Stimulated activated CD8-positive, alpha-beta memory T cell treated with anti-CD3 and anti-CD28 coated beads, Interleukin-15, amount 100 ng/mL, for 4 hours (primary cell): Measurements from ENCODE around the gene TRAPPC2L.

Experiments used
- DNase-seq, 2 donors: peaks; one replicate each; pipeline ENCODE4 v3.0.0-alpha.2; 2020; ENCODE audit warnings: low read depth in 2 of 2

The TRAPPC2L gene, protein sequence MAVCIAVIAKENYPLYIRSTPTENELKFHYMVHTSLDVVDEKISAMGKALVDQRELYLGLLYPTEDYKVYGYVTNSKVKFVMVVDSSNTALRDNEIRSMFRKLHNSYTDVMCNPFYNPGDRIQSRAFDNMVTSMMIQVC

DNA sequence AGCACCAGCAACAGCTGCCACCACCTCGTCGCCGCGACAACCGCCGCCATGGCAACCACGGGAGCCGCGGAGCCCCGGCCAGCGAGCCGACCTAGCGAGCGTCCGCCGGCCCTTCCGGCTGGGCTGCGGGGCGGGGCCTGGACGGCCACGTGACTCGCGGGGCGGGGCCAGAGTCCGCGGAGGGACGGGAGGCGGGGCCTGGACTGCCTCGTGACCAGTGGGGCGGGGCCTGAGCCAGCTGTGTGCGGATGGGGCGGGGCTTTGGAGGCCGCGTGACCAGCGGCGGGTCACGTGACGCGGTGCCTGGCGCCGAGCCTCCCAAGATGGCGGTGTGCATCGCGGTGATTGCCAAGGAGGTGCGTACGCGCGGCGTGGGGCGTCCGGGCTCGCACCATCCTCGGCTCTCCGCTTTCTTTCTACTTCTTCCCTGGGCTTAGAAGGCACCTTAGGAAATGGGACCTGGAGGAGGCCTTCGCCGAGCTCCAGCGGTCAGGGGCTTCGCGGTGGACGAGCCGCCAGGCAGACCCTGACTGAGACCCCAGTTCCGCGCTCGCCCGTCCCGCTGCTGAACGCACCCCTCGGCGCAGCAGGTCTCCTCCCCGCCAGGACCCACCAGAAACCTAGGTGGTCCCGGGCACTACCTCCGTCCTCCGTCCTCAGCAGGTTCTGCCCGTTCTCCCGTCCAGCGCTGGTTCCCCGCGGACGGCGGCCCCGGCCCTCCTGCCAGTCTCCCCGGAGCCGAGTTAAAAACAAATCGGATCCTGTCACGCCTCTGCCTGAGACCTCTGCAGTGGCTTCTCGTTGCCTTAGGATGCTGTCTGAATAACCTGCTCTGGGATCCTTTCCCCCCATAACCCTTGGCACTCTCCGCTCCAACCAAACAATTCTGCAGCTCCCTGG lies at the start of gene TRAPPC2L, which contains the start of gene GALNS:
Gene TRAPPC2L, plus strand, starts transcription at position 300 of the 900 bp plus-strand sequence. Its CDS starts 24 bp downstream, at position 324.
Gene GALNS, minus strand, starts transcription at position 120 of the 900 bp plus-strand sequence. Its CDS starts 70 bp downstream, at position 50.
- DNase-seq: peak; percentile 96

DNA sequence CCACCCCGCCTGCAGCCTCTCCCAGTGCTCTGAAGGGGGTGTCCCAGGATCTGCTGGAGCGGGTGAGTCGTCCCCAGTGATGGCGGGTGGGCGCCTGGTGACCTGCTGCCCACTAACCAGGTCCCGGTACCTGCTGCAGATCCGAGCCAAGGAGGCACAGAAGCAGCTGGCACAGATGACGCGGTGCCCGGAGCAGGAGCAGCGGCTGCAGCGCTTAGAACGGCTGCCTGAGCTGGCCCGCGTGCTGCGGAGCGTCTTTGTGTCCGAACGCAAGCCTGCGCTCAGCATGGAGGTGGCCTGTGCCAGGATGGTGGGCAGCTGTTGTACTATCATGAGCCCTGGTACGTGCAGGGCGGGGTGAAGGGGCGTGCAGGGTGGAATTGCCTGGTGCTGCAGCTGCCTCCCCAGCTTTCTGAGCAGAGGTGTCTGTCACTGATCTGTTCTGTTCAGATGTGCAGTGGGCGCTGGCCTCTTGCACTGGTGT lies 49.7 kb upstream of the TRAPPC2L start:
- no peak for DNase-seq

DNA sequence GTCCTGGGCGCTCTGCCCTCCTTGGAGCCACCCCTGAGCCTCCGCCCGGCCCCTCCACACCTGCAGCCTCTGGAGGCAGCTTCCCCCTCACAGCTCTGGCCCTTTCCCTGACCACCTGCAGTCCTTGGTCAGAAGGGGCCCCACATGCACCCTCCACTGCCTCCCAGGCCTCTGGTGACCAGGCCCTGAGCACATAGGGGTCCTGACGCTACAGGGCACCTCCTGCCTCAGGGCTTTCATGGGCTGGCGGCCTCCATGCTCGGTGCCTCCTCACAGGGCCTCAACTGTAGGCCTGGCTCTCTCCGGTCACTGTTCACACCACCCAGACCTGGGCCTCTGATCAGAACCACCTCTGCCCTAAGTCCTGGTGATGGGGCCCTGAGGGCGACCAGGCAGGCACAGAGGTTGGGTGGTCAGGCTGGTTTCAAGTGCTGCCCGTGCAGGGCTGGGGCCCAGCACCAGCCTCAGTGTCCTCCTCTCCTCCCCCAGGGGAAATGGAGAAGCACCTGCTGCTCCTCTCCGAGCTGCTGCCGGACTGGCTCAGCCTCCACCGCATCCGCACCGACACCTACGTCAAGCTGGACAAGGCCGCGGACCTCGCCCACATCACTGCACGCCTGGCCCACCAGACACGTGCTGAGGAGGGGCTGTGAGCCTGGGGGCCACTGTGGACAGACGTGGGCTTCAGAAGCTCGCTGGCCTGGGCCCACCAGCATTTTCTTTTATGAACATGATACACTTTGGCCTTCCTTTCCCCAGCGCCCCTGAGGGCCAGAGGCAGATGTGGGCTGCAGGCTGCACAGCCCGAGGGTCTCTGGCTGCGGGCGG lies 49.1 kb upstream of the TRAPPC2L start:
- no peak for DNase-seq

DNA sequence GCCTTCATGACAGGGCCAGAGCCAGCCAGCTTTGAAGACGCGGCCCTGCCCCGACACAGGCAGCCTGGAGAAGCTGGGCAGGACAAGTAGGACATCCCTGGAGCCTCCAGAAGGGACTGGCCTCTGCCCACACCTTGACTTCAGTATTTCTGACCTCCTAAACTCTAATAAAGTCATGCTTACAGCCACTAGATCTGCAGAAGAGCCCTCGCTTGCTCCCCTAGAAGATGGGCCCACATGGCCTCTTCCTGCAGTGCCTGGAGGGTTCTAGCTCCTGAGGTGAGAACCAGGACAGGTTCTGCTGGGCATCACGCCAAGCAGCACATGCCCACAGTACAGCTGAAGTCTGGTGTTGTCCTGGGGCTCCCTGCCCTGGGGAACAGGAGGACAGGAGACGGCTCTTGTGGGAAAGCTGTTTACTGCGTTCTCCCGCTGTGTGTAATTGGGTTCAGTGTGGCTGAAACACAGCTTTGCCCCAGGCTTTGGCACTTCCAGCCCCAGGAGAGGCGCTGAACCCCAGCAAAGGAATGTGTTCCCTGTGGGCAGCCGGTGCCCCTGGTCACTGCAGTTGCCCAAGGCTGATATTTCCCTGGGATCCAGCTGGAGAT lies 47.8 kb upstream of the TRAPPC2L start:
- no peak for DNase-seq

DNA sequence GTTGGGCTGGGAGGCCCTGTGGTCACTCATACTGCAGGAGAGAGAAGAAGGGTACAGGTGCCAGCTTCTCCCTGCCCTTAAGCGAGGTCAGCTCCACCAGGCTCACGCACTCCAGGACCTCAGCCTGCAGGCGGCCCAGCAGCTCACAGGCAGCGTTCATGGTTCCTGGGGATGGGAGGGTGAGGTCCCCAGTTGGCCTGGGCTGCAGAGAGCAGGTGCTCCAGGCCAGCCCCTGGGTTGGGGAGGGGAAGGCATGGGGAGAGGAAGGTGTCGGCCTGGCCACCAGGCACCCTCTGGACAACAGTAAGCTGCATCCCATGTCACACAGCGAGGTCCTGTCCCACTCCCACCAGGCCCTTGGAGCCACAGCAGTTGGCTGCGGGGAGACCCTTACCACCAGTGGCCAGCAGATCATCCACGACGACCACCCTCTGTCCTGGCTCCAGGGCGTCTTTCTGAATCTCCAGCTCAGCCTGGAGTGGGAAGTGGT lies 47.2 kb upstream of the TRAPPC2L start:
- no peak for DNase-seq

DNA sequence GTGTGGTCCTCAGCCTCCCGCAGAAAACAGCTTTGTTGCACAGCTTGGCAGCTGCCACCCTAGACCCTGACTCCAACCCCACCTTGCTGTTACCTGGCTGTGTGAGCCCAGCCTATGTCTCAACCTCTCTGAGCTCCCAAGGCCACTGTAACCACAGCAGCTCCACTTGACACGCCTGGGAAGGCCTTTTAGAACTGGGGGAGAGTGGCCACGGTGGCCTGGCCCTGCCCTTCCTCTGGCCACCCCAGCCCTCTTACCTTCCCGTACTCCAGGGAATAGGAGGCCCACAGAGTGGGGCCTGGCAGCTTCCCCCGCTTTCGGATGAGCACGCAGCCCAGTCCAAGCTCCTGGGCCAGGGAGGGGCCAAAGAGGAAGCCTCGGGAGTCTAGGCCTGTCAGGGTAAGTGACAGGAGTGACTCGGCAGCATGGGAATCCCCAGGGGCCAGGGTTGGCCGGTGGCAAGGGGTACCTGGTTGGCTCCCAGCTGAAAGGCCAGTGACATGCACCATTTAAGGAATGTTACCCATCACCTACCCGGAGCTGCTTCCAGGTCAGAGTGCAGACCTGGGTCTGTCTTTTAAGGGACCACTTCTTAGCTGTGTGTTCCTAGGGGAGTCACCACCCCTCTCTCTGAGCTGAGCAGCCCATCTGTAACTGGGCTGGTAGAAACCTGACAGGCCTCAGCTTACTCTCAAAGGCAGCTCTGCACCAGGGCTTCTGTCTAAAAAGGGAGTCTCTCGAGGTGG lies 46.6 kb upstream of the TRAPPC2L start:
- no peak for DNase-seq

DNA sequence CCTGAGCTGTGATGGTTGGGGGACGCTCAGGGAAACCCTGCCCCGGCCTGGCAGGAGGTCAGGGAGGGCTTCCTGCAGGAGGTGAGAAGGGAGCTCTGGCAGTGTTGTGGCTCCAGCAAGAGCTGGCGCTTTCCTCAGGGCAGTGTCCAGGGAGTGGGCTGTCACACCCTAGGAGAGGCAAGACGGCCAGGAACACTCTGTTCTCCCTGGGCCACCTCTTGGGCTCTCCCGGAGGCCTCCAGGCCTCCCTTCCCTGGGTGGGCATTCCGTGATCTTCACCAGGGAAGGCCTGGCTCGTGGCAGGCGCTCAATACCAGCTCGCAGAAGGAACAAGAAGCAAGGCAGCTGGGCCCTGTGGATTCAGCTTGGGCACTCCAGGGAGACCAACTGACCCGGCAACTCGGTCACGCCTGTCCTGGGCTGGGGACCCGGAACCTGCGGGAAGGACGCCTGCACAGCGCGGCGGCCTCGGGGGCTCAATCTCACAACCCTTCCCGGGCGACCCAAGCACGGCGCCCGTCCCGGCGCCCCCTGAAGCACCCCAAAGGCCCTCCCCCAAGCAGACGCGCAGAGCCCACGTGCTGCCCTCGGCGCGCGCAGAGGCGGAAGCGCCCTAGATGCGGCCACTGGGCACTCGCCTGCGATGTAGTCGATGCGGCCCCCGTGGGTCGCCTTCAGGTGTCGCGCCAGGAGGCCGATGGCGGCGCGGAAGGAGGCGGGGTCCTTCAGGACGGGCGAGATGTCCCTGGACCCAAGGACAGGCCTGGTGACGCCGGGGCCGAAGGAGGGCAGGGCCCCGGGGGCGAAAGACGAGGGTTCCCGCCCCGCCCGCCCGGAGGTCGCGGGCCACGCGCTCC lies 45.8 kb upstream of the TRAPPC2L start:
- DNase-seq: peak; percentile 45 to 62

DNA sequence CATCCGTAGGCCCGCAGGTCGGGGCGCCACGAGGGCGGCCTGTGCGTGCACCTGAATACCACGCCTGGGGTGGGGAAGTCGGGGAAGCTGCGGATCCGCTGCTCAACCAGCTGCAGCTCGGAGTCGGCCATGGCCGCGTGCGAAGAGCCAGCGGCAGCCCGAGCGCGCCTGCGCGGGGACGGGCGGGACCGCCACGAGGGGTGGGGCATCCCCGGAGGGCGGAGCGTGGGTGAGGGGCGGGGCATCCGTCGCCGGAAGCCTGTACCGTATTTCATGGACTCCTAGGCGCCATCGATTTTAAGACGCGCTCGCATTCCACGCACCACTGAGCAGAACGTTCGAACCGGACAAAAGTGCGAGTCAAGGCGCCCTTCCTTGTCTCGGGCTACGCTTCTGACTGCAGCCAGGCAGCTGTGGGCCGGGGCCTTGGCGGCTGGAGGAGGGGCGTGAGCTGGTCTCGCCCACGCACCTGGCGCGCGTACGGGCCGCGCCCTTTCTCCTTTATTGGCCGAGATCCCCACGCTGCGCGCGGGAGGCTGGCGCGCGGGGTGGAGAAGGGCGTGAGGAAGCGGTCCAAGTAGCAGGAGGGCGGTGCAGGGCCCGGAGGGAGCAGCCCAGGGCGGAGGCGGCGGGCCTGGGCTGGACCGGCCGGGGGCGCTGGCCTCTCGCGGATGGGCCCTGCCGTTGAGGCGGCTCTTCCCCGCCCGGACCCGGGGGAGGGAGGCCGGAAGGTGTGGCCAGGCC lies 45.0 kb upstream of the TRAPPC2L start, which contains the start of gene APRT:
Gene APRT, minus strand, starts transcription at position 160 of the 744 bp plus-strand sequence. Its CDS starts 29 bp downstream, at position 131.
- DNase-seq: peak; percentile 92

DNA sequence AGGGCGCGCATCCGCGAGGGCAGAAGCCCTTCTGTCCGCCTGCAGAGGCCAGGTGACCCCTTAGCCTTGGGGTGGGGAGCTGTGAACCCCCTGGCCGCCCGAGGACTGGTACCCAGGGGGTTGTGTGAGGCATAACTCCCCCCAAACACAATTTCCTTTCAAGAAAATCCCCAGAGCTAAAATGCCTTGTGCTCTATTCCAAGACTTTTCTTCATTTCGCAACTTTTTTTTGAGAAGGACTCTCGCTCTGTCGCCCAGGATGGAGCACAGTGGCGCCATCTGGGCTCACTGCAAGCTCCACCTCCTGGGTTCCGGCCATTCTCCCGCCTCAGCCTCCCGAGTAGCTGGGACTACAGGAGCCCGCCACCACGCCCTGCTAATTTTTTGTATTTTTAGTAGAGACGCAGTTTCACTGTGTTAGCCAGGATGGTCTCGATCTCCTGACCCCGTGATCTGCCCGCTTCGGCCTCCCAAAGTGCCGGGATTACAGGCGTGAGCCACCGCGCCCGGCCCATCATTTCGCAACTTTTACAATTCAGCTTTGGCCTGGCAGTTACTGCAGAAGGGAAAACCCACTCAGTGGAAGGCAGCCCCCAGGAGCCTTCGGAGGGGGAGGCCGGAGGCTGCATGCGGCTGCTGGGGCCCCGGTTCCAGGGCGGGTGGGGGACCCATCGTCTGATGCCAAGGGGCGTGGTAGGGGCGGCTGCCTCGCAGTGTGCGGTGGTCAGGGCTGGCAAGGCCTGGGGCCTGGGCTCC lies 44.2 kb upstream of the TRAPPC2L start:
- no peak for DNase-seq

DNA sequence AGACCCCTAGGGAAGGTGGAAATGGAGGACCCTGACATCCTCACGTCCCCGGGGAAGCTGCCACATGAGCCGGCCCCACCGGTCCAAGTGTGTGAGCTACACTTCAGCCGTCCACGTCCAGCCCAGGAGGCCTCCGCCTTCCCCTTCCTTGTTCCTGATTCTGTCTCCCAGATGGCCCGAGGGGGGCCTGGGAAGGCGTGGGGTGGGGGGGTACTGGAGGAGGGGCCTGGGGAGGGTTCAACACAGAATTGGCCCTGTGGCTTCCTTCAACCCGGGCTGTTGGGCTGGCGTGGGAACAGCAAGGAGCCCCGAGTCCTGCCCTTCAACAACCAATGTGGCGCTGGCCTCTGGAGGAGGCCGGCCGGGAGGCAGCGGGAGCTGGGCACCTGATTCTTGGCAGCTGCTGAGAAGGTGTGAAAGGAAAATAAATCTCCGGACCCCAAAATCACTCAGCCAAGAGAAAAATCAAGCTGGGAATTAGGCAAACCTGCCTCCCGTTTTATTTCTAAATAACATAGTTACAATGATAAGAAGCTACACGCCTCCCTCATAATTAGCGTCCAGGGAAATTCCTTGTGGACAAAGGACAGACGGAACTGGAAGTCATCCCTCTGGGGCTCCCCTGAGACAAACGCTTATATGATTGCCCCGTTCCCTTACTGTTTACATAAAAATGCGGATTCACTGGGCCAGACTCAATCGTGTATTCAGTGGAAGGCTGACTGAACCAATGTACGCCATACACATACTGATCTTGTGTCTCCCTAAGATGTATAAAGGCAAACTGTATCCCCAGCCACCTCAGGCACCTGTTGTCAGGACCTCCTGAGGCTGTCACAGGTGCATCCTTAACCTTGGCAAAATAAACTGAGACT lies 43.4 kb upstream of the TRAPPC2L start:
- DNase-seq: no peak

DNA sequence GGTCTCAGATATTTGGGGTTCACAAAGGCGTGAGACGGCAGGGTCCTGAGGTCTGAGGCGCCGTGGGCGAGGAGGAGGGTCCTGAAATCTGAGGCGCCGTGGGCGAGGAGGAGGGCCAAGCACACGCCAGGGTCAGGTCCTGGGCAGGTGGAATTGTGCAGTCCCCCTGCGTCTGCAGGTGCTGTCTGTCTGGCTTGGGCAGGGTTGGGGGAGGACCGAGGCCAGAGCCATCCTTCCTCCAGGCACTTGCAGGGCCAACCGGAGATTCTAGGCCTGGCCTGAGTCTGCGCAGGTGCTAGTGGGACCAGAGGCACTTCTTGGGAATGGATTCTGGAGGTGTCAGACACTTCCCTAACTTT lies 42.8 kb upstream of the TRAPPC2L start:
- no peak for DNase-seq

DNA sequence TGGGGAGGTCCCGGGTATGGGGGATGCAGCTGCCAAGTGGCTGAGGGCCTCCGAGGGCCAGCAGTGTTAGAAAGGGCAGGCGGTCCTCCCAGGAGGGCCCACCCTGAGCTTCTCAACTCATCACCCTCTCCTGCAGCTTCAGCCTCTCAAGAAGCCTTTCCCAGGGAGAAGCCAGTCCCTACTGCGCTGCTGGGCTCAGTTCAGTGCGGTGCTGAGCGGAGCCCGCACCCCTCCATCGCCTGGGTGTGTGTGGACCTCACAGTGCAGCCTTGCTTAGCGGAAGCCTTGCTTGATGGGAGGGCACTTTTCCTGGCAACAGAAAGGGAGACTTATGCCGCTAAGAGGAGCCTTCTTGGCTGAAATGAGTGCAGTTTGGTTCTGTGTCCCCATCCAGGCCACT lies 41.7 kb upstream of the TRAPPC2L start:
- no peak for DNase-seq

DNA sequence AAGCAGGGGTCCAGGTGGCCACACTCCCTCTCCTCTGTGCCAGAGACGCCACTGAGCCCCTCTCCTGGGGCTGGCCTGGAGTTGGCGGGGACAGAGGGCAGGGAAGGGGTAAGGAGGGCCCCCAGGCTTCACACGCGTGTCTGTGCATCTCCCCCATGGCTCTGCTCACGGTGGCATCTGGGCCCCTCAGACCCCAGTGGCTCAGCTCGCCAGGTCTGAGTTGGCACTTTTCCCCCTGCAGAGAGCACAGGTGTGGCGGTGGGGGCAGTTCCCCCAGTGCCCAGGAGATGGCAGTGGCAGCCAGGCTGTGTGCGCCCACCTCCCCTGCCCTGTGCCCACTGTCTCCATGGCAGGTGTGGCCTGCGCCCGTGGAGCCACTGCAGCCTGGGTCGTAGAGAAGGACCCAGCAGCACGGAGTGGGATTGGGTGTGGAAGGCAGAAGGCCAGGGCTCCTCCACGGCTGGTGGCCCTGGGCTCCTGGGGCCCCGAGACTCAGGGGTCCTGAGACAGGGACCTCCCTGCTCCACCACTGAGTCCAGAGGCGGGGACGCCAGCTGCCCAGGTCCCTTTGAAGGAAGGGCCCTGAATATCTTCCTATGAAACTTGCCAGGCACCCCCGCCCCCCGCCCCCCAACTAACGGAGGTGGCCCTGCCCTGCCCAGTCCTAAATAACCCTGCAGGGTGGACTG lies 40.9 kb upstream of the TRAPPC2L start:
- no peak for DNase-seq

DNA sequence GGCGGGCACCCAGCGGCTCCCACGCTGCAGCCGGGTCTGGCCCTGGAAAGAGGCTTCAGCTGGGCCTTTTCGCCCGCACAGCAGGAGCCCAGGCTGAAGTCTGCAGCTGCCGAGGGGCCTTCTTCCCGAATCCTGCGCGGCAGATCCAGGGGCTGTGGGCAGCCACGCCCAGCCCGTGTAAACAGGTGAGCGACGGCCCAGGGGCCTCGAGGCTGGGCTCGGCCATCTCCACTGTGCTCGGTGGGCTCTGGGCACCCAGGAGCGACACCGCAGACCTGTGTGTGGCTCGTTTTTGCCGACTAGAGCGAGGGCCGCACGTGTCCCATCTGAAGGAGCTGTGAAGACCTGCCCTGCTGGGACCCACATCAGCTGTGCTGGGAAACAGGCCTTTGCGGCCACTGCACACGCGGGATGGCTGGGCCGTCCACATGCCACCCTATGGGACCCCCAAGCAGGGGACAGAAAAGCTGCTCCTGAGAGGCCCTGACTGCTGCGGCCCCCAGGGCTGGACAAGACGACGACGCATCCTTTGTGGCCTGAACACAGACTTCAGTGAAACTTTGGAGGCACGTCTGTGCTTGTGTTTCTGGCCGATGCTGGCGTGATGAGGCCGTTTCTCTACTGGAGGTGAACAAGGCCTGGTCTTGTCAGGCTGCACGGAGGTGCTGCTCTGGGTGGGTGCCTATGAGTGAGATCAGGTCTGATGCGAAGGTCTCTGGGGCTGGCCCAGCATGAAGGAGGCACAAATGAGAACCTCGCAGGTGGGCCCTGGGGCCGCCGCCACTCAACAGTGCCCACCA lies 40.0 kb upstream of the TRAPPC2L start:
- no peak for DNase-seq

DNA sequence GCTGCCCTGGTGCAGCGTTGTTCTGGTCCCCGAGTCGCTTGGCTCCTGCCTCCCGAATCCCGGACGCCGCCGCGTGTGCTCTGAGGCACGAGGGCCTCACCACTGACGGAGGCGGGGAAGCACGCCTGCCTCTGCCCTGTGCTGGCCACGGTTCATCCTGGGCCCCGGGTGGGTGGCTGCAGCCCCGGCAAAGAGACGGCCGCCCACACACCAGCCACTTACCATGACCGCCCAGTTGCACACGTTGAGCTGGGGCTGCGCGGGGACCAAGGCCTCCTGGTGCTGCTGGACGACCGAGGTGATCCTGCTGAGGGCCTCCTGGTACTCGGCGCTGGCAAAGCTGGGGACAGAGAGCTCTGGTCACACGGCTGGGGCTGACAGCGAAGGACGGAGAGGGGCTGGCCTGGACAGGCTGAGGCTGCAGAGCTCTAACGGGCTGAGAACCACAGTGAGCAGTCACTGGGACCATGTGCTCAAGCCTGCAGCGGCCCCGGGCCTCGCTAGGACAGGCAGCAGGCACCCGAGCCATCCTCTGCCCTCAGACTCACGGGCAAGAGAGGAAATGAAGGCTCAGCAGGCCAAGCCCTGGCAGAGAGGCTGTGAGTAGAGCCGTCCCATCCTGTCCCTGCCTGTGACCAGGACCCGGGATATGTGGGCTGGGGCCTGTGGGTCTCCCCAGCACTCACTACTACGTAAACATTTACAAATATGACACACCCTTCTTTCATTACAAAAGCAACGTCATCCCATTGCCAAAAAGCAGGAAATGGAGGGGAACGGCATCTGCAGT lies 38.9 kb upstream of the TRAPPC2L start:
- no peak for DNase-seq
